Stimulated activated CD4-positive, alpha-beta T cell treated with anti-CD3 and anti-CD28 coated beads, Interleukin-1b, Interleukin-23, amount 100 ng/mL, for 1 hour (primary cell): Measurements from ENCODE around the gene HPS5.

Source experiments
- DNase-seq, 2 donors: peaks; one replicate each; pipeline ENCODE4 v3.0.0-alpha.2; 2020; ENCODE audit warnings: low read depth in 2 of 2

HPS5 gene

GRCh38 chr11:18235394-18236334 is 86.3 kb downstream of the HPS5 start:
- no peak for DNase-seq

DNA sequence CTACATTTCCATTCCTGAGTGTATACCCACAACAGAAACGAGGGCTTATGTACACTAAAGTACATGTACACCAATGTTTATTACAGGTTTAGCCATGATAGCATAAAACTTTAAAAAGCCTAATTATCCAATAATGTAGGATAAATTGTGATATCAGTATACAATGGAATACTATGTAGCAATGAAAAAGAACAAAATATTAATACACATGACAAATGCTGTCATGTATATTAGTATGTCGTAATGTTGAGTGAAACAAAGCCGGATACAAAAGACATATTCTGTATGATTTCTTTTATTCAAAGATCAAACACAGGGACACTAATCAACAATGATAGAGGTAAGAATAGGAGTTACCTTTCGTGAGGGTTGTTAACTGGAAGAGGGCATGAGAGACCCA is 88.0 kb downstream of the HPS5 start:
- DNase-seq: no peak

- no peak for DNase-seq
Measured at GRCh38 chr11:18230859-18231258, 91.1 kb downstream of the HPS5 start.

GRCh38 chr11:18229501-18229900 is 92.4 kb downstream of the HPS5 start:
- DNase-seq: no peak
